Transverse colon (tissue), 4 donors: ENCODE measurements around the gene RERE. TPM values are rescaled to one million over a fixed set of nuclear protein-coding genes. Genes with fewer than 3 reads are reported as not detected.
A peak's percentile ranks its signal among the peaks of the same experiment; 100 is the strongest.

Source experiments
- DNase-seq: peaks from one replicate; pipeline ENCODE4 v3.0.0-alpha.2; 2019
- H3K27ac ChIP-seq, 4 donors: fragments of 200-600 bp; sonication (generic); 2 replicates each; pipeline ENCODE4 v1.5.1; 2016 to 2018; ENCODE audit warnings: inconsistent platforms in 4 of 4
- H3K27me3 ChIP-seq: fragments of 200-600 bp; sonication (generic); 2 replicates; pipeline ENCODE4 v1.5.1; 2017; ENCODE audit warnings: inconsistent platforms
- H3K36me3 ChIP-seq, 4 donors: fragments of 200-600 bp; sonication (generic); 2 replicates each; pipeline ENCODE4 v1.5.1; 2017 to 2019; ENCODE audit warnings: inconsistent platforms in 4 of 4
- H3K4me1 ChIP-seq, 4 donors: fragments of 200-600 bp; sonication (generic); 2 replicates each; pipeline ENCODE4 v1.5.1; 2017 to 2020; ENCODE audit warnings: inconsistent platforms in 4 of 4
- H3K4me3 ChIP-seq, 4 donors: fragments of 200-600 bp; sonication (generic); 1 replicate in 1 of 4; 2 replicates in 3 of 4; pipeline versions ENCODE4 v1.5.1 to v1.6.1; 2017 to 2019; ENCODE audit warnings: inconsistent platforms in 4 of 4
- H3K9me3 ChIP-seq, 2 donors: fragments of 200-600 bp; sonication (generic); 2 replicates each; pipeline ENCODE4 v1.5.1; 2017 to 2019; ENCODE audit warnings: inconsistent platforms in 2 of 2
- EP300 ChIP-seq: sonication (generic); formaldehyde crosslinking; IDR thresholded peaks from one replicate; pipeline ENCODE4 v1.6.1; 2017; ENCODE audit warnings: antibody characterized with exemption, low read depth
- POLR2A ChIP-seq: fragments of 450-650 bp; IDR thresholded peaks from one replicate; pipeline ENCODE4 v1.6.1; 2016; ENCODE audit warnings: antibody characterized with exemption, mild to moderate bottlenecking, moderate library complexity
- POLR2AphosphoS5 ChIP-seq, 3 donors: sonication (generic); formaldehyde crosslinking; IDR thresholded peaks; one replicate each; pipeline ENCODE4 v1.6.1; 2016; ENCODE audit warnings: antibody characterized with exemption in 3 of 3
- WGBS, 2 donors: methylation state at CpG; one replicate each; pipeline ENCODE4 v1.1.5; 2018; ENCODE audit warnings: low coverage in 1 of 2; 5-methylcytosine and 5-hydroxymethylcytosine counted together
- in situ Hi-C, 4 donors: fragments of 200-750 bp; cut with MboI; loops; one replicate each; pipeline versions ENCODE4 v1.15.0 to v1.15.1; 2017; ENCODE audit warnings: low sequenced_read_pairs in 3 of 4, low pct_ligation_motif_present in 1 of 4, low pct_unique_long_range_greater_than_20kb in 1 of 4
- intact Hi-C: fragments of 100-400 bp; cut with DNase I; formaldehyde crosslinking; loops from one replicate; pipeline ENCODE4 v1.15.1; 2023; ENCODE audit warnings: low total_unique reads
- total RNA-seq, 4 donors: library from RNA; depleted of rRNA; stranded (reverse); fragments of >200 nt; gene quantifications; one replicate each; pipeline ENCODE4 v1.1.0, GENCODE V29; 2016
- TF ChIP-seq, protein P1 (sequence below), 5 experiments: fragments of 200-600 bp in 3 of 5; fragments of 450-650 bp in 2 of 5; sonication (generic) in 3 of 5; IDR thresholded peaks; 1 replicate in 2 of 5; 2 replicates in 3 of 5; pipeline ENCODE4 v1.5.1; 2016 to 2017; ENCODE audit warnings: antibody characterized with exemption in 5 of 5, inconsistent platforms in 3 of 5, mild to moderate bottlenecking in 2 of 5, moderate library complexity in 1 of 5

The RERE gene
- total RNA-seq, 4 donors from 2014 or later, result 80.3 to 657 (median 105) TPM

DNA sequence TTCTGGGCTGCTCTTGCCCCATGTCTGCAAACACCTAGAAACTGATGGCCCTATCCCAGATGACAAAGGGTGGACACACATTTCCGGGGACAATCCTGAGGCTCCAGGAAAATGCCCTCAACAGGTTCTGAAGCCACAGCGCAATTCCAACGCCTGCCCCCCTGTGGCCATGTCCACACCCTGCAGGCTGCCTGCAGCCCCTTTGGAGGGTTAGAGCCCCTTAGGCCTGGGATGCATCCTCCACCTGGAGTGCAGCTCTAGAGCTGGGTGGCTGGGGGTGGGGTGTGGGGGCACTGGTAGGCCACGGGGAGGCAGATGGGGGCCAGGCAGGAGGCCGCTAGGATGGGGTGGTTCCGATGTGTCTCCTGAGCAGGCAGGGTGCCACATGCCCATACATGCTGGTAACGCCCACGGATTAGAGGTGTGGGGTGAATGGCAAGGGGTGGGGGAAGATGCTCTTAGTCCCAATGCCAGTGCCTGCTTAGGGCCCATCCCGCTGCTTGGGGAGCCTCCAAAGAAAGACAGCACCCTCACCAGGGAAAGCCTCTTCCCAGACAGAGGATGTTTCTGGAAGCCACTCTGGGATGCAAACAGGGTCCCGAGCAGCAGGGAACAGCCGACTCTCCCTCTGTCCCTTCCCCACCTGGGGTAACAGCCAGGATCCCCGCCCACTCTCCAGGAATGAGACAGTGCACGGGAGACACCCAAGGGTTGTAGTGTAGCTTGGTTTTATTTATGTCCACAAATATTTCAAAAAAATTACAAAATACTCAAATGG lies 465.6 kb downstream of the RERE start:
- H3K4me3 ChIP-seq, result no peak overlapping the region
- peaks cover 0 to 17% (median 2%) of the 10 kb centered on the region in 4 donors for H3K4me1 ChIP-seq
- no peak for DNase-seq
- H3K36me3 ChIP-seq, result peaks cover 0 to 17% (median 7%) of the 10 kb centered on the region in 4 donors
- intact Hi-C loops, result no loop called here
- in situ Hi-C loops, result no loop called here
- H3K27ac ChIP-seq, result peak overlapping the region; percentile 45 to 76 (median 55)
- TF ChIP-seq POLR2AphosphoS5 (IDR thresholded peaks at IDR 0.05), result no peak
- TF ChIP-seq, protein P1, sequence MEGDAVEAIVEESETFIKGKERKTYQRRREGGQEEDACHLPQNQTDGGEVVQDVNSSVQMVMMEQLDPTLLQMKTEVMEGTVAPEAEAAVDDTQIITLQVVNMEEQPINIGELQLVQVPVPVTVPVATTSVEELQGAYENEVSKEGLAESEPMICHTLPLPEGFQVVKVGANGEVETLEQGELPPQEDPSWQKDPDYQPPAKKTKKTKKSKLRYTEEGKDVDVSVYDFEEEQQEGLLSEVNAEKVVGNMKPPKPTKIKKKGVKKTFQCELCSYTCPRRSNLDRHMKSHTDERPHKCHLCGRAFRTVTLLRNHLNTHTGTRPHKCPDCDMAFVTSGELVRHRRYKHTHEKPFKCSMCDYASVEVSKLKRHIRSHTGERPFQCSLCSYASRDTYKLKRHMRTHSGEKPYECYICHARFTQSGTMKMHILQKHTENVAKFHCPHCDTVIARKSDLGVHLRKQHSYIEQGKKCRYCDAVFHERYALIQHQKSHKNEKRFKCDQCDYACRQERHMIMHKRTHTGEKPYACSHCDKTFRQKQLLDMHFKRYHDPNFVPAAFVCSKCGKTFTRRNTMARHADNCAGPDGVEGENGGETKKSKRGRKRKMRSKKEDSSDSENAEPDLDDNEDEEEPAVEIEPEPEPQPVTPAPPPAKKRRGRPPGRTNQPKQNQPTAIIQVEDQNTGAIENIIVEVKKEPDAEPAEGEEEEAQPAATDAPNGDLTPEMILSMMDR (IDR thresholded peaks at IDR 0.05), result peak; percentile 60 to 69 (median 63)
- no peaks in the 10 kb centered on the region for H3K9me3 ChIP-seq
- 68% methylated on average over 13 of the region's 13 CpGs; no CpG with 5 or more reads in 1 of the 2 donors for WGBS, 2 donors
- H3K27me3 ChIP-seq, result no peaks in the 10 kb centered on the region

- peak overlapping the region in 2 of 4 donors; percentile 4 to 76 for H3K27ac ChIP-seq
- H3K4me3 ChIP-seq, result no peak overlapping the region
- TF ChIP-seq, protein P1 (IDR thresholded peaks at IDR 0.05), result no peak
- TF ChIP-seq POLR2AphosphoS5 (IDR thresholded peaks at IDR 0.05) (peak in 1 of 3 donors; percentile 25), EP300 (no peak), POLR2A (no peak)
- no peaks in the 10 kb centered on the region for H3K9me3 ChIP-seq
- in situ Hi-C loops (no loop called here), intact Hi-C loops (no loop called here)
- DNase-seq, result no peak
- peaks cover 0 to 12% (median 7%) of the 10 kb centered on the region in 4 donors for H3K36me3 ChIP-seq
- 86% methylated on average over 24 of the region's 24 CpGs; no CpG with 5 or more reads in 1 of the 2 donors for WGBS, 2 donors
- H3K27me3 ChIP-seq, result no peaks in the 10 kb centered on the region
- peaks cover 0 to 17% (median 2%) of the 10 kb centered on the region in 4 donors for H3K4me1 ChIP-seq
These were observed 466.3 kb downstream of the RERE start for GRCh38 chr1:8350914-8351684.

DNA sequence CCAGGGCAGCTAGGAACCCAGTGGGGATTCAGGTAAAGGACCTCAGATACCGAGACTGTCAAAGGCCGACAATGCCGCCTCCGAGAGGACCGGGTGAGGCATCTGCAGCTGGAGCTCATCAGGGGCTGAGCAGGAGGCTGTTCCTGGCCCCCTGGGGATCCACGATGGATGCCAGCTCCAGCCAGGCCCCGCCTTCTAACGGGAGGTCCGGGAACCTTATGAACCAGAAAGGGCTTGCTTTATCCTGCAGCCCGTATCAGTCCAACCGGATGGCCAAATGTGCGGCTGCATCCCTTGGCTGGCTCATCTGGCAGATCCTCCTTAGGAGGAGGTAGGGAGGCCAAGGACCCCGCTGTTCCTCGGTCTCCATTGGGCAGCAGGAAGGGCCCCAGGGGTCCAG lies 467.5 kb downstream of the RERE start:
- peak overlapping the region in 1 of 4 donors; percentile 42 for H3K27ac ChIP-seq
- H3K4me1 ChIP-seq, result peaks cover 0 to 17% (median 2%) of the 10 kb centered on the region in 4 donors

More for the DNA sequence above, 467.5 kb downstream of the RERE start:
- DNase-seq, result no peak
- H3K27me3 ChIP-seq, result no peaks in the 10 kb centered on the region
- in situ Hi-C loops, result loop anchor here in 2 of 4 donors (10.0 kb wide), 2 partner anchors 335 to 365 kb away; no protein-coding TSS in a partner anchor
- H3K36me3 ChIP-seq, result peaks cover 0 to 4% (median under 1%) of the 10 kb centered on the region in 4 donors
- intact Hi-C loops, result no loop called here
- TF ChIP-seq, protein P1 (IDR thresholded peaks at IDR 0.05), result no peak
- TF ChIP-seq POLR2AphosphoS5 (IDR thresholded peaks at IDR 0.05) (peak in 1 of 3 donors; percentile 23), EP300 (no peak), POLR2A (no peak)
- no peaks in the 10 kb centered on the region for H3K9me3 ChIP-seq
- WGBS, 2 donors, result 56% methylated on average over 10 of the region's 14 CpGs; no CpG with 5 or more reads in 1 of the 2 donors
- H3K4me3 ChIP-seq, result no peak overlapping the region
